DOHH2 (cell line): ENCODE measurements around the gene AR.

Experiments used
- CTCF ChIP-seq: fragments of 200-600 bp; sonication (generic); IDR thresholded peaks from one replicate; pipeline ENCODE4 v1.5.1; 2014; ENCODE audit warnings: antibody characterized with exemption, mild to moderate bottlenecking, low read depth, low read length; ENCODE audit not compliant: poor library complexity, severe bottlenecking
- EZH2phosphoT487 ChIP-seq: fragments of 200-600 bp; sonication (generic); IDR thresholded peaks from 2 replicates; pipeline ENCODE4 v1.6.1; 2017; ENCODE audit warnings: borderline replicate concordance, mild to moderate bottlenecking, antibody characterized with exemption, low read length, moderate library complexity, mixed read lengths

- TF ChIP-seq CTCF (no peak), EZH2phosphoT487 (no peak)
Measured at GRCh38 chrX:67674741-67675140, 130.9 kb downstream of the AR start.
